NCI-H146 (cell line): ENCODE results near the gene MAVS.
"Not testable (repeated sequence)": the region's sequence is repeated elsewhere in the genome, so short reads cannot be mapped to it uniquely, and the experiment has no call there.

Experiments used
- DNase-seq: peaks from one replicate; lab custom pipeline; 2025; lab: John Stamatoyannopoulos, UW

MAVS gene

DNA sequence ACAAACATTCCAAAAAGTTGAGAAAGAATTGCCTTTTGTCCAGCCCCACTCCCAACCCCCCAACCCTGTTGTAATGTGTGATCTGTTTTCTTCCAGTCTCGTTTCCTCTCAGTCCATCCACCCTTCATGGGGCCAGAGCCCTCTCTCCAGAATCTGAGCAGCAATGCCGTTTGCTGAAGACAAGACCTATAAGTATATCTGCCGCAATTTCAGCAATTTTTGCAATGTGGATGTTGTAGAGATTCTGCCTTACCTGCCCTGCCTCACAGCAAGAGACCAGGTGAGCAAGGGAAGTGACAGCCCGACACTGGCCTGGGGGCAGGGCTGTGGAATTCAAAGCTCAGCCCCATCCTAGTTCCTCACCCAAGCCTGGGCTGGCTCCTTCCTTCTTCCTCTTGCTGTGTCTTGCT lies 7.8 kb downstream of the MAVS start:
- no peak for DNase-seq

DNA sequence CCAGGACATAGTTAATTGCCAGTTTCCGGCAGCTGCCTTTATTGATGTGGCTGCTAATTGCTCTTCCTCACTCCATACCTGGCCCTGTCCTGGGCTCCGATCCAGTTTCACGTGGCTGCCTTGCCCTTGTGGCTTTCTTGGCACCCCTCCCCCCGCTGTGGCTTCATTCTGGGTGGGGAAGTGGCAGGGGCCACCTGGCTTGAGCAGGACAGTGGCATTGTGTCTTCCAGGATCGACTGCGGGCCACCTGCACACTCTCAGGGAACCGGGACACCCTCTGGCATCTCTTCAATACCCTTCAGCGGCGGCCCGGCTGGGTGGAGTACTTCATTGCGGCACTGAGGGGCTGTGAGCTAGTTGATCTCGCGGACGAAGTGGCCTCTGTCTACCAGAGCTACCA lies 10.8 kb downstream of the MAVS start:
- peak; percentile 95 for DNase-seq

DNA sequence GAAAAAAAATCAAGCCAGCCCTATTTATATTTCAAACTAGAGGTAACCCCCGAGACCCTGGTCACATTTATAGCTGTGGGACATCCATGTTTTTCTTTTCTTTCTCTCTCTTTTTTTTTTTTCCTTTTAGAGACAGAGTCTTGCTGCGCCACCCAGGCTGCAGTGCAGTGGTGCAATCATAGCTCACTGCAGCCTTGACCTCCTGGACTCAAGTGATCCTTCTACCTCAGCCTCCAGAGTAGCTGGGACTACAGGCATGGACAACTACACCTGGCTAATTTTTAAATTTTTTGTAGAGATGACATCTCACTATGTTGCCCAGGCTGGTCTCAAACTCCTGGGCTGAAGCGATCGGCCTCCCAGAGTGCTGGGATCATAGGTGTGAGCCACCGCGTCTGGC lies 12.1 kb downstream of the MAVS start:
- DNase-seq = no peak

DNA sequence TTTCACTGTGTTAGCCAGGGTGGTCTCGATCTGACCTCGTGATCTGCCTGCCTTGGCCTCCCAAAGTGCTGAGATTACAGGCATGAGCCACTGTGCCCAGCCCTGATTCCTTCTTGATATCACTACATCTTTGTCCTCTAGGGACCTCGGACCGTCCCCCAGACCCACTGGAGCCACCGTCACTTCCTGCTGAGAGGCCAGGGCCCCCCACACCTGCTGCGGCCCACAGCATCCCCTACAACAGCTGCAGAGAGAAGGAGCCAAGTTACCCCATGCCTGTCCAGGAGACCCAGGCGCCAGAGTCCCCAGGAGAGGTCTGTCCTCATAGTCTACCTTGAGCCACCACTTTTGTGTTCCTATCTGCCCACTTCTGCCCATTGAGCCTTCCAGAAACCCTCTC lies 14.6 kb downstream of the MAVS start:
- no peak for DNase-seq

DNA sequence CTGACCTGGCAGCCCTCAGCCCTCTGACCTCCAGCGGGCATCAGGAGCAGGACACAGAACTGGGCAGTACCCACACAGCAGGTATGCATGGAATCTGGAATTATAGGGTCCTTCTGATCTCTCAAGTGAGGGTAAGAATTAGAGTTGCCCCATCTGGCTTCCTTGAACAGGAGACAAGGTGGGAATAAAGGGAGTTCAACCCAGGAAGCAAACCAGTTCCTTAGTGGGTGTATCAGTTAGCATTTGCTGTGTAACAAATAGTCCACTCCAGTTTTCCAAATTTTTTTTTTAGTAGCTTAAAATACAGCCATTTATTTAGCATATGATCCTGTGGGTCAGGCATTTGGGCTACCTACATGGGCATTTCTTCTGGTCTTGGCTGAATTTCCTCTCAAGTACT lies 15.7 kb downstream of the MAVS start:
- DNase-seq = no peak

DNA sequence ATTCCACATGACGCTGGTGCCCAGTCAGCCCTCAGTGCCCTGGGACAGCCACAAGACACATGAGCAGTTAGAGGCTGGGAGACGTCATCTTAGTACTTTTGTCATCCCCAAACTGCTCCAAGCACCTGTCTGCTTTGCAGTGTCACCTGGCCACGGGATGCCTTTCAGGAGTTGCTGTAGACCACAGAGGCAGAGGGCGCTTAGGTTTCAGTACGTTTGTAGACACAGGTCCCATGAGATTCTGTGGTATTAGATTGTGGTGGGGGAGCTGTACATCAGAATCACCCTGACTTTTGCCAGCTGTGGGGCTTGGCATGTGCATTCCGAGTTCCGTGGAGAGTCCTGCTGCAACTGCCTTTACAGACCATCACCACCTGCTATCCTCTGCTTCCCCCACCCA lies 16.7 kb downstream of the MAVS start:
- DNase-seq = no peak

DNA sequence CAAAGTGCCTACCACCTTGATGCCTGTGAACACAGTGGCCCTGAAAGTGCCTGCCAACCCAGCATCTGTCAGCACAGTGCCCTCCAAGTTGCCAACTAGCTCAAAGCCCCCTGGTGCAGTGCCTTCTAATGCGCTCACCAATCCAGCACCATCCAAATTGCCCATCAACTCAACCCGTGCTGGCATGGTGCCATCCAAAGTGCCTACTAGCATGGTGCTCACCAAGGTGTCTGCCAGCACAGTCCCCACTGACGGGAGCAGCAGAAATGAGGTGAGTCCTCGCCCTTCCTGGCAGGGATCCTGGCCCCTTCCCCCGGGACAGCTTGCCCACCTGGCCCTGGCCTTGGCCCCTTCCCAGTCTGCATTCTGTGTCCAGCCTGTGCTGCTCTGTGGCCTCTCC lies 17.9 kb downstream of the MAVS start:
- DNase-seq = no peak

DNA sequence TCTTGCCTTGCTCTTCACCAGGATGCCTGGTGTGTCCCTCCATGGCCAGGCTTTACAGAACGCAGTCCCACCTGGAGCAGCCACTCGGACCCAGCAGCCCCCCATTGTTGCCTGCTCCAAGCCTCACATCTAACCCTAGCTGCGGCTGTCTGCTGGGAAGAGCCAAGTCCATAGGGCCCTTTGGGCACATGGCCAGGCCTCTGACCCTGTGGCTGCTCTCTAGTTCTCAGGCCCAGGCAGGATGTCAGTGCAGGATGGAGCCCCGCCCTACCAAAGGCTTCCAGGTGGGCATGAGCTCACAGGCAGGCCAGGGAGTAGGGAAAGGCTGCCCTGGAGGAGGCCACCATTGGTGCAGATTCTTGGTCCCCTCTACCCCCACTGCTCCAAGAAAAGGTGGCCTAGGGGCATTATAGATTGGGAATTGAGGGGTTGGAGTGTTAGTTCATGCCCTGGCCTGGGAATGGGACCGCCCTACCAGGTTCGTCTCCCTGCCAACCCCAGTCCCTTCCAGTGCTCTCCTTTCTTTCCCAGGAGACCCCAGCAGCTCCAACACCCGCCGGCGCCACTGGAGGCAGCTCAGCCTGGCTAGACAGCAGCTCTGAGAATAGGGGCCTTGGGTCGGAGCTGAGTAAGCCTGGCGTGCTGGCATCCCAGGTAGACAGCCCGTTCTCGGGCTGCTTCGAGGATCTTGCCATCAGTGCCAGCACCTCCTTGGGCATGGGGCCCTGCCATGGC lies 18.7 kb downstream of the MAVS start:
- no peak for DNase-seq

DNA sequence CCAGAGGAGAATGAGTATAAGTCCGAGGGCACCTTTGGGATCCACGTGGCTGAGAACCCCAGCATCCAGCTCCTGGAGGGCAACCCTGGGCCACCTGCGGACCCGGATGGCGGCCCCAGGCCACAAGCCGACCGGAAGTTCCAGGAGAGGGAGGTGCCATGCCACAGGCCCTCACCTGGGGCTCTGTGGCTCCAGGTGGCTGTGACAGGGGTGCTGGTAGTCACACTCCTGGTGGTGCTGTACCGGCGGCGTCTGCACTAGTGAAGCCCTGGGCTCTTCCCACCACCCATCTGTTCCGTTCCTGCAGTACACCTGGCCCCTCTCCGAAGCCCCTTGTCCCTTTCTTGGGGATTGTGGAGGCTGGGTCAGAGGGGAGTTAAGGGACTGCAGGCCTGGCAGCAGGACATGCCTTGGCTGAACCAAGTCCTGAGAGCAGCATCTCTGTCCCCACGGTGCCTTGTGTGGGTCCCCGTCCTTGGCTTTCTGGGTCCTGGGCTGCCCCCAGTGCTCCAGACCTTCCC lies 19.3 kb downstream of the MAVS start:
- no peak for DNase-seq

DNA sequence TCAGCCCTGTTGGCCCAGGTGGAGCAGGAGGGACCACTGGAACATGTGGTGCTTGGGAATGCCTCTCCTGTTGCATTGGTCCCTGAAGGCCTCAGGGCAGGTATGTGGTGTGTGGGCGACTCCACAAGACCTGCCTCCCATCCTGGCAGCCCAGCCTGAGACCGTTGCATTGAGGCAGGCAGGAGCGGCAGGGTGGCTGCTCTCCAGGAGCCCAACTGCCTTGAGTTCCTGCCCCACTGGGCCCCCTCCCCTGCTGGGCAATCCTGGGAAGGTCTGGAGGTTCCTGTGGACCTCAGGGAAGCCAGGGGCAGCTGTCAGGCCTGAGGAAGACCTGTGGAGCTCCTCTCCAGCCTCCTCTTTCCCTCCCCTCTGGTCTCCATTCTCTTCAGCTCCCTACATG lies 19.8 kb downstream of the MAVS start:
- DNase-seq = no peak

DNA sequence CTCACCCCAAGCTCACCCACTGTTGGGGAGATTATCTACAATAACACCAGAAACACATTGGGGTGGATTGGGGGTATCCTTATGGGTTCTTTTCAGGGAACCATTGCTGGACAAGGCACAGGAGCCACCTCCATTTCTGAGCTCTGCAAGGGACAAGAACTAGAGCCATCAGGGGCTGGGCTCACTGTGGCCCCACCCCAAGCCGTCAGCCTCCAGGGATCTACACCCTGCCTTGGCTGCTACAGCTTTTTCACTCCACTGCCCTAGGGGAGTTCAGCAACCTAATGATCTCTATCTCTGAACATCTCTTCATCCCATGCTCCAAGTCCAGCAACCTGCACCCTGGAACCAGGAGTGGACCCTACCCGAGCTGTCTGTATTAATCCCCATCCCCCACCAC lies 21.2 kb downstream of the MAVS start:
- DNase-seq = no peak

DNA sequence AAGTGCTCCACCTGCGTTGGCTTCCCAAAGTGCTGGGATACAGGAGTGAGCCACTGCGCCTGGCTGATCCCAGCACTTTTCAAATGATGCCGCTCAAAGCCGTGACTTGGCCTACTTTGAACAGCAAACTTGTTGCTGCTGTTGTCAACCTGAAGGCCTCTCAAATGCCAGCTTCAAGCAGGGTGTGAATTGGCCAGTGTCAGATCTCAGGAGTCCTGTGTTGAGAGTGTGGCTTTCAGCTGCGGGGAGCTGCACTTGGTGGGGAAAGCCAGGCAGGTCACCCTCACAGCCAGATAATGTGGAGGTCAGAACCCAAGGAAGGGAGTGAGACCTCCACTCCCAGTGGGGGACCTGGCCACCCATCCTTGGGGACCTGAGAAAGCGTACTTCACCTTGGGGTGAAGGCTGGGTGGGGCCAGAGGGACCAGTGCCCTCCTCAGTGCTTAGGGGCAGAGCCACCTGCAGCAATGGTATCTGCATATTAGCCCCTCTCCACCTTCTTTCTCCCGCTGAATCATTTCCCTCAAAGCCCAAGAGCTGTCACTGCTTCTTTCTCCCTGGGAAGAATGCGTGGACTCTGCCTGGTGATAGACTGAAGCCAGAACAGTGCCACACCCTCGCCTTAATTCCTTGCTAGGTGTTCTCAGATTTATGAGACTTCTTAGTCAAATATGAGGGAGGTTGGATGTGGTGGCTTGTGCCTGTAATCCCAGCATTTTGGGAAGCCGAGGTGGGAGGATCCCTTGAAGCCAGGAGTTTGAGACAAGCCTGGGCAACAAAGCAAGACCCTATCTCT lies 23.4 kb downstream of the MAVS start:
- DNase-seq = no peak

DNA sequence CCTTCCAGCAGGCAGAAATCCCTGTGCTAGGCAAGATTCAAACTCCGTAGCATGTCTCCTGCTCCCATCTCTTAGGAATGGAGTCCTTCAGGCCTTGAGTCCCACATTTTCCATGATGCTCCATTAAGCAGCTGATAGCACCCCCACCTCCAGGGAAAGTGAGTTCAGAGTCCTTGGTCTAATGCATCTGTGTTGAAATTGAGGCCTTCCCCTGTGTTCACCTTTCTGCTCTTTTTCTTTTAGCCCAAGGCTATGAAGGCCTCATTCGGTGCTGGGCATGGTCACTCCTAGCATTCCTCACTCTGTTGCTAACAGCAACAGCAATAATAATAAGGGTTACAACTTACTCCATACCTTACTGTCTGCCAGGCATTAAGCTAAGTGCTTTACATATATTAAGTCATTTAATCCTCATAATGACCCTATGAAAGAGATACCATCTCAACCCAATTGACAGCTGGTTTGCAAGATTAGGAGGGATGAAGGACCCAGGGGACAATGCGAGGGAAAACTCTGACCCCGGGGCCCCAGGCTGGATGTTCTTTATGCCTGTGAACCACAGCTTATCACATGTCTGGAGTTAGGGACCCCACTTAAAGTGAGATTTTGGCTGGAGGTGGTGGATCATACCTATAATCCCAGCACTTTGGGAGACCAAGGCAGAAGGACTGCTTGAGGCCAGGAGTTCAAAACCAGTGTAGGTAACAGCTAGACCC lies 25.1 kb downstream of the MAVS start:
- no peak for DNase-seq

DNA sequence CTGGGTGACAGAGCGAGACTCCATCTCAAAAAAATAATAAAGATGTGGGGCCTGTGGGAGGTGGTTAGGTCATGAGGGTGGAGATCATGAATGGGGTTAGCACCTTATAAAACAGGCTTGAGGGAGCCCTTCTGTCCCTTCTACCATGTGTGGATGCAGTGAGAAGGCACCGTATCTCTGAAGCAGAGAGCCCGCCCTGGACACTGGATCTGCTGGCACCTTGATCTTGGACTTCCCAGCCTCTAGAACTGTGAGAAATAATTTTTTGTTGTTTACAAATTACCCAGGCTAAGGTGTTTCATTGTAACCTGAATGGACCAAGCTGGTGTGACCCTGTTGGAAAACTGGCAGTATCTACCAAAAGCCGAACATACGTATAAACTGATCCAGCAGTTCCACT lies 26.9 kb downstream of the MAVS start:
- DNase-seq = no peak

DNA sequence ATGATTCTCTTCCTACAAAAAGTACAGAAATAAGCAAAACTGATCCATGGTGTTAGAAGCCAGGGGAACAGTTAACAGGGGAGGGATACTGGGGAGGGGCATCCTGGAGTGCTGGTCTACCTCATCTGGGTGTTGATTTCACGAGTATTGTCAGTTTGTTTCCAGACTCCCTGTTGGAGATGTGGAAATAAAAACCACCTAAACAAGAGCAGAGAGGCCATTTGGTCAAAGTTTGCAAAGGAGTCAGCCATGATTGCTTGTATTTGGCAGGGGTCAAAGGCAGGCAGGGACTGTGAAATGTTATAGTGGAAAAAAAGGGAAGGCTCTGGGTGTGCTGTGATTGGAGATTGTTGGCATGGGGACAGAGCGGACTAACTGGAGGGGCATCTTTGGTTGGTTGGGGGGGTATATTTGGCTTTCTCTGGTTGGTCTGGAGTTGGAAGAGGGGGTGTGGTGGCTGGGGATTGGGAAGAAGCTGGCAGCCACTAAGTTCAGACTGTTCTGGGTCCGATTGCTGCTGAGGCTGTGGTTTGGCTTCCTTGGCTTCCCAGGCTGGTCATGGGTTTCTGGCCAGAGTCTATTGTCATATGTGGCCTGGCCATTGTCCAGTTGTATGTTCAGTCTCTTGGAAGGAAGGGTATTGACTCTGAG lies 27.7 kb downstream of the MAVS start:
- DNase-seq = no peak

DNA sequence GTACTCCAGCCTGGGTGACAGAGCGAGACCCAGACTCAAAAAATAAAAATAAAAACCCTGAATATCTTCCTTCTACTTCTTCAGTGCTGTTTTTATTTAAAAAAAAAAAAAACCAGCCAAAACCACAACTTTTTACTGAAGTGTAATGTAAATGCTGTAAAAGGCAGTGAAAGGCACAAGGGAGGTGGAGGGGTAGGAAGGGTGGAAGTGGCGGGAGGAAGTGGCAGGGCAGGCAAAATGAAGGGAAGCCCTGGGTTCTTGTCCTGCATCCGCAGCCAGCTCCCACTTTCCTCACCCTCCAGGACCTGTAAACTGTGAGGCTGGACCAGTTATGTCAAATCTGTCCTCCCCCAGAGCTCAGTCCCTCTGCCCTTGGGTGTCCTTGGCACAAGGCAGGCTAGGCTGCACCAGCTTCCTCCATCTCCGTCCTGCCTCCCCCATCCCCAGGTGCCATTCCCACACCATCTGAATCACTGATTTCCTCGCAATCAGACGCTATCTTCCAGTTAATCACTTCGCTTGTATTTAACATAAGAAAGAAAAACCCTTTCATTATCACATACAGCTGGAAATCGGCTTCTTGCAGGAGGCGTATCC lies 28.8 kb downstream of the MAVS start:
- no peak for DNase-seq

DNA sequence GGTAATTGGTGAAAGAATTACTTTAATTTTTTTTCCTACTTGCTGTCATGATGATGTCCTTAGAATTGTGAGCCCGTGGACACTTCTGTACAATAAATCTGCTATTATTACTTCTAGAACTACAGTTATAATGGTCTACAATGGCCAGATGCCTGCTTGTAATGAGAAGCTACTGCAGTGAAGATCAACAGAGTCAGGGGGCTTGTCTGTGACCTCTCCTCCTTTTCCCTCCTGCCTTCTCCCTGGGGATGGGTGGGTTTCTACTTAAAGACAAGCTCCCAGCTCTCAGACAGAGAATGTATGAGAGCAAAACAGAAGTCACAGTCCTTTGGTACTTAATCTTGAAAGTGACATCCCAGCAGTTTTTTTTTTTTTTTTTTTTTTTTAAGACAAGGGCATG lies 29.4 kb downstream of the MAVS start:
- no peak for DNase-seq

DNA sequence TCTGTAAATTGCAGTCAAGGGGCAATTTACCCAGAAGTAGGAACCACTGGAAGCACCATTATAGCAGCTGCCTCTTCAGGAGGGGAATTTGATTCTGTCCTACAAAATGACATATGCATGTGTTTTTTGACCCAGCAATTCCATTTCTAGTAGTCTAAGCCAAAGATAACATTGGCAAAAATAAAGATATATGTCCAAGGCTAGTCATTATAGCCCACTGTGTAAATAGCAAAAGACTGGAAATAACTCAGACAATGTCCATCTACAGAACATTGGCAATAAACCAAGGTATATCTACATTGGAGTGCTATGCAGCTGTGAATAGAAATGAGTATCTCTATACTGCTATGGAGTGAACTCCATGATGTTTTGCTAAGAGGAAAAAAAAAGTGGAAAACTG lies 30.0 kb downstream of the MAVS start:
- DNase-seq = no peak

DNA sequence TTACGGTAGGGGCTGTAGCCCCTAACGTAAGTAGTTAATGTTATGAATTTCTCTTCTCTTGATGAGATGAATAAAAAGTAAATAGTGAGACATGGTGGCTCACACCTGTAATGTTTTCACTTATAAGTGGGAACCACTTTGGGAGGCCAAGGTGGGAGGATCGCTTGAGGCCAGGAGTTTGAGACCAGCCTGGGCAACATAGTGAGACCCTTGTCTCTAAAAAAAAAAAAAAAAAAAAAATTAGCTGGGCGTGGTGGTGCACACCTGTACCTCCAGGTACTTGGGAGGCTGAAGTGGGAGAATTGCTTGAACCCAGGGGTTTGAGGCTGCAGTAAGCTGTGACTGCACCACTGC lies 32.3 kb downstream of the MAVS start:
- DNase-seq = not testable (repeated sequence)

DNA sequence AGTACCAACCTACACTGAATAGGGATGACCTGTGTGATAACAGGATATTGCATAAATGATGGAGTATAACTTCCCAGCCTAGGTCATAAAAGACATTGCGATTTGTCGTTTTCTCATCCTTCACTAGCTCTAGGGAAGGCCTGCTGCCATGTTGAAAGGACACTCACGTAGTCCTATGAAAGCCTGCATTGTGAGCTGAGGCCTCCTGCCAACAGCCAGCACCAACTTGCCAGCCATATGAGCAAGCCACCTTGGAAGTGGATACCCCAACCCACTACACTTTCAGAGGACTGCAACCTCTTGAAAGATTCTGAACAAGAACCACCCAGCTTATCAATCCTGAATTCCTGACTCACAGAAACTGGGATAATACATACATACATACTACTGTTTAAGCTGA lies 39.1 kb downstream of the MAVS start:
- no peak for DNase-seq

DNA sequence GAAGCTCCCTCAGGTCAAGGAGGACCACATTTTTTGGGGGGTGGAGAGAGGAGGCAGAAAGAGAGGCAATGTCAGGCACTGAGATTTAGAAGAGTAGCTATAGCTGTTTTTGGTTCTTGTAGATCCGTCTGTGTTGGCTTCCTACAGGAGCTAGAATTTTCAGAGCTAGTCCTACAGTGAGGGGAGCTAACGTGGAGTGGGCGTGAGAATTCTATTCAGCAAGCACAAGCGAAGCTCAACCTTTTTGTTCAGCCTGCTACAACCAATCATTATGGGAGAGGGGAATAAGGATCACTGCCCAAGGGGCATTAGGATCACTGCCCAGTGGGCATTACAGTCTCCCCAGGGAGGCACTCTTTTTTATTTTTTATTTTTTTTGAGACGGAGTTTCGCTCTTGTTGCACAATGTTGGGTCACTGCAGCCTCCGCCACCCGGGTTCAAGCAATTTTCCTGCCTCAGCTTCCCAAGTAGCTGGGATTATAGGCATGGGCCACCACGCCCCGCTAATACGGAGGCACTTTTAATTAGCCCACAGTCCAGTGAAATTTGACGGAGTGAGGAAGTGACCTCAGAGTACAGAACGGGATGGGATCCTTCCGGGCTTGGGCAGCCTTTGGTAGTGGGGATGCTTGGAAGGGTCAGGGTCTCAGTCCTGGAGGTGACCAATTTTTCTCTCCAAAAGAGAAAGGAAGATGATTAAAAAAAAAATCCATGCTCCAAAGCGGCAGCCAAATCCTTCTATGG lies 41.4 kb downstream of the MAVS start:
- peak; percentile 50 for DNase-seq
